HEK293T (cell line): ENCODE data around the gene TCEAL1.

ENCODE experiments used
- ARNT ChIP-seq: fragments of 450-650 bp; IDR thresholded peaks from 2 replicates; pipeline ENCODE4 v1.6.1; 2017; ENCODE audit warnings: mild to moderate bottlenecking
- BHLHE40 ChIP-seq: fragments of 450-650 bp; IDR thresholded peaks from 2 replicates; pipeline ENCODE4 v1.6.1; 2016; ENCODE audit warnings: mild to moderate bottlenecking, moderate library complexity, borderline replicate concordance
- FOXA1 ChIP-seq: fragments of 450-650 bp; IDR thresholded peaks from 2 replicates; pipeline ENCODE4 v1.6.1; 2016; ENCODE audit warnings: mild to moderate bottlenecking
- HDGF ChIP-seq: fragments of 450-650 bp; IDR thresholded peaks from 2 replicates; pipeline ENCODE4 v1.6.1; 2017; ENCODE audit warnings: antibody characterized with exemption, borderline replicate concordance
- SP1 ChIP-seq: fragments of 450-650 bp; IDR thresholded peaks from 2 replicates; pipeline ENCODE4 v1.6.1; 2017
- ZNF384 ChIP-seq: fragments of 450-650 bp; IDR thresholded peaks from 2 replicates; pipeline ENCODE4 v1.6.1; 2016

- TF ChIP-seq FOXA1 (no peak), HDGF (no peak), BHLHE40 (no peak), ZNF384 (no peak), SP1 (no peak), ARNT (no peak)
These were observed 769 bp downstream of the TCEAL1 start for GRCh38 chrX:103629318-103630170.
